GM12864 (cell line): ENCODE results near the gene DPP8.

Experiments
- DNase-seq: peaks from one replicate; pipeline ENCODE4 v3.0.0-alpha.2; 2011; ENCODE audit warnings: low read depth
- H3K4me3 ChIP-seq: 2 replicates; pipeline ENCODE4 v1.5.1; 2011; ENCODE audit warnings: mild to moderate bottlenecking, low read depth, low read length, control low read depth
- CTCF ChIP-seq: IDR thresholded peaks from 2 replicates; pipeline ENCODE4 v1.5.1; 2011; ENCODE audit warnings: low read depth, mild to moderate bottlenecking, moderate library complexity, low read length, control low read depth, inconsistent platforms; ENCODE audit errors: missing control alignments

Gene DPP8

DNA sequence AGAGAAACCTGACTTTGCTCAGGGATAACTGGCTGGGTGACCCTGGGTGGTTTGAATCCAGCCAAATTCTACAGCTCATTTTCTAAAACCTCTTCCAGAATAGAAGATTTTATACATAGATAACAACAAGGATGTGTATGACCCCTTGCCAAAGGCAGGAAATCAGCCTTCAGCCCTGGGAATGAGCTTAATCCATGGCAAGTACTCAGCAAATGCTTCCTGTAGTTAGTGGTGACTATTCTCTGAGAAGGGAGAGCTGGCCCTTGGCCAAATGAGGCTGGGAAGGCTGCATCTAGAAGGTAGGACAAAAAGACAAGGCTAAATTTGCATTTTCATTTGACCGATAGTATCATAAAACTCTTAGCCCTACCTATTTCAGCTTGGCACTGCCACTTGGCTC is 8.1 kb upstream of the DPP8 start:
- DNase-seq, result no peak
- H3K4me3 ChIP-seq, result no peak overlapping the region
- no peak for TF ChIP-seq CTCF

DNA sequence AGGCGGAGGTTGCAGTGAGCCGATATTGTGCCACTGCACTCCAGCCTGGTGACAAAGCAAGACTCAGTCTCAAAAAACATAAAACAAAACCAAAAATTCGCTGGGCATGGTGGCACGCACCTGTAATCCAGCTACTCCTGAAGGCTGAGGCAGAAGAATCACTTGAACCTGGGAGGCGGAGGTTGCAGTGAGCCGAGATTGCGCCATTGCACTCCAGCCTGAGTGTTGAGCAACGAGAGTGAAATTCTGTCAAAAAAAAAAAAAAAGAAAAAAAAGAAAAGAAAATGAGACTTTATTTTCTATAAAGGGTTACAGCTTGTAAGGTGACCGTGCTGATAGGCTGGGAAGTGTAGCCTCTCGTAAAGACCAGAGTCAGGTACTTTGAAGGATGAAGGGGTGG is 6.7 kb upstream of the DPP8 start:
- DNase-seq, result no peak
- H3K4me3 ChIP-seq, result no peak overlapping the region
- TF ChIP-seq CTCF, result no peak

DNA sequence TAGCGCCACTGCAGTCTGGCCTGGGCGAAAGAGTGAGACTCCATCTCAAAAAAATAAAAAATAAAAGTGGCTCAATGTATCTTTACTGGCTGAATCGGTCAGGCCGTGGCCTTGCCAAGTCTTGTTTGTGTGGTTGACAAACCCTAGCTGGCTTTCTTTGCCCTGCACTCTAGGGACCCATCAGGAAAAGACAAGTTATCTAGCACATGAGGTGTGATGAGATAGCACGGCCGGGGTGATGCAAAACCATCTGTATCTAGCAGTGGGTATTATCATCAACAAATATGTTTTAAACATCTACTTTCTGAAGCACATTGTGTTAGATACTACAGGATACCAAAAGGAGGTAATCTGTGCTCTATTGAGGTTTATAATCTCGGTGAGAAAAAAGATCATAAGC is 3.9 kb upstream of the DPP8 start:
- H3K4me3 ChIP-seq, result no peak overlapping the region
- DNase-seq, result no peak
- TF ChIP-seq CTCF, result no peak

DNA sequence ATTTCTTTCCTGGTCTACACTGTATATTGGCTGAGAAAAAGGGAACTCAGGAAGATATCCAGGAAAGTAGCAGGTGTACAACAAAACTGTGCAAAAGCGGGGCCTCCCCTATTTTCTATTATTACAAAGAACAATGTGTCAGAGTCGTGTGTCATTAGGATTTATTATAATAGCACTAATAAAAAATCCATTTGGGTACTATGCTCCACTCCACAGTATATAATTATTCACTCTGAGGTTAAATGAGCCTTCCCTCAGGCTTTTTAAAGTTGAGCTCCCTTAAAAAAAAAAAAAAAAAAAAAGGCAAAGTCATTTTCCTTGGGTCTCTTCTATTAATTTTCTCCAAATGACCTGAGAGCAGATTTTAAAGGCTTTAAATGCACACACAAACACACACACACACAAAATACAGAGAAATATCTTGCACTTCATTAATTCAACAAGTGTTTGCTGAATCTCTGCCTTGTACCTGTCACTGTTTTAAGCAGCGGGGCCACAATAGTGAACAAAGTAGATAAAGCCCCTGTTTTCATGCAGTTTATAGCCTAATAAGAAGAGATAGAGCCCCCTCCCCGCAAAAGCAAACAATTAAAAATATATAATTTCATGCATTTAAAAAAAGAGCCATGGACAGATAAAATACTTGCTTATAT is 1.3 kb upstream of the DPP8 start:
- no peak for DNase-seq
- TF ChIP-seq CTCF, result no peak
- H3K4me3 ChIP-seq, result no peak overlapping the region

- peak overlapping the region; percentile 99 for H3K4me3 ChIP-seq
- TF ChIP-seq CTCF, result no peak
- no peak for DNase-seq
These were observed 348 bp upstream of the DPP8 start for GRCh38 chr15:65517866-65518207.

DNA sequence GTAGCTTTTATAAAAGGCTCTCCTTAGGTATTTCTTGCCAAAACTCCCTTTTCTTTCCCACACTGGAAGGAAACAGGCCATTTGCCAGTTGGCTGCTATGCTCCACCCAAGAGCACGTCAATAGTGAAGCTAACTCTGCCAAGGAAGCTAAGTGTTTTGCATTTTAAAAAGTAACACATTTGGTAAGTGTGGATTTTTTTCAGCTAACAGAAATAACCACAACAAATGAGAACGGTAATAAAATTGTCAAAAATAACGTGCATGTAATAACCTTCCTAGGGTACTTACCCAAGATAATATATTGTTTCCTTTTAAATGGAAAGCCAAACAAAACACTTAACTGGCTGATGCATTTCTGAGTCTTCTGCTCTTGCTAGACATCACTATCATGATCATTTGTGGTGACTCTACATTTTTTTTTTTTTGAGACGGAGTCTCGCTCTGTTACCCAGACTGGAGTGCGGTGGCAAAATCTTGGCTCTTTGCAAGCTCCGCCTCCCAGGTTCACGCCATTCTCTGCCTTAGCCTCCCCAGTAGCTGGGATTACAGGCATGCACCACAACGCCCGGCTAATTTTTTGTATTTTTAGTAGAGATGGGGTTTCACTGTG is 4.6 kb downstream of the DPP8 start:
- no peak for DNase-seq
- TF ChIP-seq CTCF, result no peak
- no peak overlapping the region for H3K4me3 ChIP-seq

- TF ChIP-seq CTCF, result no peak
- no peak for DNase-seq
- no peak overlapping the region for H3K4me3 ChIP-seq
These were observed 5.3 kb downstream of the DPP8 start for GRCh38 chr15:65512189-65512588.
